SK-MEL-5 (cell line): ENCODE measurements around the gene DNAJA3. TPM values are rescaled to one million over a fixed set of nuclear protein-coding genes. Genes with fewer than 3 reads are reported as not detected.
A peak's percentile ranks its signal among the peaks of the same experiment; 100 is the strongest.

Experiments used
- DNase-seq: peaks from one replicate; pipeline ENCODE4 v3.0.0-alpha.2; 2016; ENCODE audit warnings: low read depth, low spot score
- in situ Hi-C: cut with HindIII; loops from 2 replicates; pipeline ENCODE4 v1.10.0; 2016; ENCODE audit warnings: low sequenced_read_pairs, high pct_unique_total_duplicates, low pct_unique_long_range_greater_than_20kb
- total RNA-seq: library from RNA; depleted of rRNA; stranded (reverse); fragments of >200 nt; shearing (Covaris generic); gene quantifications from 2 replicates; pipeline ENCODE4 v1.2.3, GENCODE V29; 2014

DNAJA3 gene
- total RNA-seq, 1 experiment from 2014 or later = 93.2 TPM

GRCh38 chr16:4452674-4453073 is 27.0 kb downstream of the DNAJA3 start:
- DNase-seq = no peak
- in situ Hi-C loops = no loop called here

DNA sequence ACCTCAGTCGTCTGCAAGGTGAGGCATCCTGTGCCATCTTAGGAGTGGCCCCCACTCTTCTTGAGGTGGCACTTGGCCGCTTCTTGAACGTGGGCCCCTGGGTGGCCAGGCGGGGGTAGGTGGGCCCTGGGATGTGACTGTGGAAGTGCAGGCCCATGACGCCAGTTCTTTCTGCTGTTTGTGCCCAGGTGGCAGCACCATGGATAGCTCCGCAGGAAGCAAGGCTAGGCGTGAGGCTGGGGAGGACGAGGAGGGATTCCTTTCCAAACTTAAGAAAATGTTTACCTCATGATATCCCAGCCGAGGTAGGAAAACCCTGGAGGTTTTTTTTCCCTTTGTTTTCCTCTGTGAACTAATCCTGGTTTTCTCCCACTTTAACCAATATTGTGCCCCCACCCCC is 29.0 kb downstream of the DNAJA3 start:
- in situ Hi-C loops = no loop called here
- DNase-seq = no peak

DNA sequence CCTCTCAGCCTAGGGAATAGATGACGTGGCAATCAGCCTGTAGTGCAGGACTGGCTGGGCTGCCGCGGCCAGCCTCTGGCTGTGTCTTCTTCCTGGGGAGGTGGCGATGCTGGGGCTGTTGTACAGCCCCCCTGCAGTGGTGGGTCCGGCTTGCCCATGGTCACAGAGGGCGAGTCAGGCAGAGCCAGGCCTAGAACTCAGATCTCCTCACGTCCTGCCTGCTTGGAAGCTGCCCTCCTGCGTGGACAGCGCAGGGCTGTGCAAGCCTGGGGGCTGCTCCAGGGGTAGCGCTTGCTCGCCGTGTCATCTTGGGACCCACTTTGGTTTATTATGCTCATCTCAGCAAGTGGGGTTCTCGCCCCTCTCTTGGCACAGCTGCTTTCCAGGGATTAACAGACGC is 29.4 kb downstream of the DNAJA3 start:
- DNase-seq = no peak
- in situ Hi-C loops = no loop called here

- in situ Hi-C loops = no loop called here
These were observed 30.3 kb downstream of the DNAJA3 start for GRCh38 chr16:4455951-4456350.

DNA sequence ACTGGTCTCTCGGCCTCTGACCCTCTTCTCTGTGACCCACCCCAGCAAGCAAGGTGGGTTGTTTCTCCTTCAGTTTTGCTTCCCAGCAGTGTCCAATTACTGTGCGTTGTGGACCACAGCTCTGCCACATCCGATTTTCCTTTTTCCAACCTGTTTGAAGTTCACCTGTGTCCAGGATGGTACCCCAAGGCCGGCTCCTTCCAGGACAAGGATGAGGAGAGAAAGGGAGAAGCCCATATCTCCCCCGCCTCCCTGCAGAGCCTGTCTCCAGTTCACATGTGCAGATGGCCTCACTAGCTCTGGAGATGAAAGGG is 35.2 kb downstream of the DNAJA3 start:
- in situ Hi-C loops = no loop called here

More at GRCh38 chr16:4455951-4456350, 30.3 kb downstream of the DNAJA3 start:
- DNase-seq = no peak

GRCh38 chr16:4461250-4462085 is 35.8 kb downstream of the DNAJA3 start:
- DNase-seq = no peak
- in situ Hi-C loops = no loop called here

More for the DNA sequence above, 35.2 kb downstream of the DNAJA3 start:
- no peak for DNase-seq

GRCh38 chr16:4463522-4464163 is 38.0 kb downstream of the DNAJA3 start:
- in situ Hi-C loops = no loop called here

GRCh38 chr16:4465977-4466779 is 40.5 kb downstream of the DNAJA3 start:
- in situ Hi-C loops = no loop called here

More at GRCh38 chr16:4463522-4464163, 38.0 kb downstream of the DNAJA3 start:
- no peak for DNase-seq

GRCh38 chr16:4467916-4468315 is 42.2 kb downstream of the DNAJA3 start:
- in situ Hi-C loops = no loop called here
- DNase-seq = no peak

More at GRCh38 chr16:4465977-4466779, 40.5 kb downstream of the DNAJA3 start:
- DNase-seq = no peak

GRCh38 chr16:4468972-4469371 is 43.3 kb downstream of the DNAJA3 start:
- DNase-seq = no peak
- in situ Hi-C loops = no loop called here

DNA sequence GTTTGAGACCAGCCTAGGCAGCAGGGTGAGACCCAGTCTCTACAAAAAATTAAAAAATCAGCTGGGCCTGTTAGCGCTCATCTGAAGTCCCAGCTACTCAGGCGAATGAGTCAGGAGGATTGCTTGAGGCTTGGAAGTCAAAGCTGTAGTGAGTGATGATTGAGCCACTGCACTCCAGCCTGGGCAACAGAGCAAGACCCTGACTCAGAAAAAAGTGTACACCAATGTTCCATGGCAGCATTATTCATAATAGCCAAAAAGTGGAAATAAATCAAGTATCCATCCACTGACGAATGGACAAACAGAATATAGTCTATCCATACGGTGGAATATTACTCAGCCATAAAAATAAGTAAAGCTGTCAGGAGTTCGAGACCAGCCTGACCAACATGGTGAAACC is 46.2 kb downstream of the DNAJA3 start:
- in situ Hi-C loops = no loop called here
- DNase-seq = no peak

DNA sequence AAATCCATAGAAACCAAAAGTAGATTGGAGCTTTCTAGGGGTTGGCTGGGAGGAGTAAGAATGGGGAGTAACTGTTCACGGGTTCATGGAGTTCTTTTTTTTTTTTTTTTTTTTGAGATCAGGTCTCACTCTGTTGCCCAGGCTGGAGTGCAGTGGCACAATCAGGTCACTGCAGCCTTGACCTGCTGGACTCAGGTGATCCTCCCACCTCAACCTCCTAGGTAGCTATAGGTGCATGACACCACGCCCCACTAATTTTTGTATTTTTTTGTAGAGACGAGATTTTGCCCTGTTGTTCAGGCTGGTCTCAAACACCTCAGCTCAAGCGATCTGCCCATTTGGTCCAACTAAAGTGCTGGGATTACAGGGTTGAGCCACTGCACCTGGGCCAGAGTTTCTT is 47.2 kb downstream of the DNAJA3 start:
- no peak for DNase-seq
- in situ Hi-C loops = no loop called here

DNA sequence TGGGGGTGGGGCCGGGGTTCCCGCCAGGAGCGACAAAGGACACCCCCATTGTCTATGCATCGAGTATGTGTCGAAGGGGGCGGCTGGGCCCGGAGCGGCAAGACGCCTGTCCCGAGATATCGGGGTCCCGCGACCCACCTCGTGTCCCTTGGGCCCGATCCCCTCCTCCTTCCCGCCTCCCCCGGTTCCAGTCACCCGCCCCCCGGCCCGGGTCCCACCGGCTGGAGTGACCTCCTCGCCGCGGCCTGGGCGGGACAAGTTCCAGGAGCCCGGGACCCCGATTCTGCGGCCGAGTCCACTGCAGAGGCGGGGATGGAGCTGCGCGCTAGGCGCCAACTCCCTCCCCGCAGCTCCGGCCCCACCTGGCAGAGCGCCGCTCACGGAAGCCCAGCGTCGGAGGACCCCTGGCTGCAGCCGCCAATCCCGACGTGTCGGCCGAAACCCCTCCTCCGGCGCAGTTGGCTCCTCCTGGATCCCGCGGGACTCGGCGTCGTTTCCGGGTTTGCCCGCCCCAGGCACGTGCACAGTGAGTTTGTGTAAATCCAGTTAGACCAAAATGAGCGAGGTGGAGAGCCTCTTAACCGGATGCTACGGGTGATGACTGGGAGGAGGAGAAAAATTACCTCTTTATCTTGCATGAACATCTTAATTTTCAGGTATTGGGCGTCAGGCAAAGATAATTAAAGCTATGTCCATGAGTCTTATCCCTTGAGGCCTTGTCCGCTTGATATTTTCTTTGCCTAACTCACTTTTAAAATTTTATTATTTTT is 48.7 kb downstream of the DNAJA3 start, which contains the start of gene NMRAL1:
NMRAL1 (minus strand) TSS at position 434 of the 770 bp plus-strand sequence. CDS start 493 bp downstream, outside the sequence.
- in situ Hi-C loops = no loop called here
- peak; percentile 93 for DNase-seq

GRCh38 chr16:4475880-4476788 is 50.5 kb downstream of the DNAJA3 start, which contains the start of gene HMOX2:
Gene HMOX2 (plus strand): TSS chr16:4476398. CDS start chr16:4505525, 29,127 bp downstream.
- in situ Hi-C loops = no loop called here
- peak; percentile 87 for DNase-seq

DNA sequence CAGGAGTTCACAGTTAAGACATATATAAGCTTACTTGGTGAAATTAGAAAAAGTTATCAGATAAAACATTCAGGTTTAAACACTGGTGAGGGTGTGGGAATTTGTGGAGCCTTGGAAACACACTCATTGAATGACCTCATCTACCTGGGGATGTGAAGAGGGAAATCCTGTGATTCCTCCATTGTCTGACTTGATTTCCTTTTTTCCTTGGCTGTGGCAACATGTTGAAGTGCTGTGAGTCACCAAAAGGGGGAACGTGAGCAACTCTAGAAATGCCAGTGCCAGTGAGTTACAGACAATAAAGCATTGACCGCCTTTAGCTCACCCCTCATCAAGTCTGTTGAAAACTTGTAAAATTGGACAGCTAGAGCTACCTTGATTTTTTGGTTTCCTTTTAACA is 52.3 kb downstream of the DNAJA3 start:
- peak; percentile 38 for DNase-seq
- in situ Hi-C loops = no loop called here

GRCh38 chr16:4481526-4481925 is 55.9 kb downstream of the DNAJA3 start:
- DNase-seq = no peak

More at GRCh38 chr16:4481526-4481925, 55.9 kb downstream of the DNAJA3 start:
- in situ Hi-C loops = no loop called here
